NCI-H510A (cell line): ENCODE results near the gene SNX24.
"Not testable (repeated sequence)": the region's sequence is repeated elsewhere in the genome, so short reads cannot be mapped to it uniquely, and the experiment has no call there.

ENCODE experiments used
- DNase-seq: peaks from one replicate; lab custom pipeline; 2025; lab: John Stamatoyannopoulos, UW

Gene SNX24

DNA sequence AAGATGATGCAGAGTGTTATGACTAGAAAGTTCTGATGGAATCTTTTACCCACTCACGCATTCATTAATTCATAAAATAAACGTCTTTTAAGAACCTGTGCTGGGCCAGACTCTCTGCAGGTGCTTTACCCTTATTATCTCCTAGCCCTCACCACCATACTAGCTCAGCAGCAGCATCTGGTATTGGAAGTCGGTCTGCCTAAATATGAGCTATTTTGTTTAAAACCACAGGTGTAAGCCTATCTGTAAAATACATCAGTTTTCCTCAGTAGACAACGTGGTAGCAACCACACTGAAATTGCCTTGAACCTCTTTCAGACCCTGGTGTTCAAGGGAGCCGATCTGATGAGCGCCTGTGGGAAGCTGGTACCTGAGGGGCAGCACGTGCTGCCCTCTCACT, 121.7 kb downstream of the SNX24 start:
- no peak for DNase-seq

DNA sequence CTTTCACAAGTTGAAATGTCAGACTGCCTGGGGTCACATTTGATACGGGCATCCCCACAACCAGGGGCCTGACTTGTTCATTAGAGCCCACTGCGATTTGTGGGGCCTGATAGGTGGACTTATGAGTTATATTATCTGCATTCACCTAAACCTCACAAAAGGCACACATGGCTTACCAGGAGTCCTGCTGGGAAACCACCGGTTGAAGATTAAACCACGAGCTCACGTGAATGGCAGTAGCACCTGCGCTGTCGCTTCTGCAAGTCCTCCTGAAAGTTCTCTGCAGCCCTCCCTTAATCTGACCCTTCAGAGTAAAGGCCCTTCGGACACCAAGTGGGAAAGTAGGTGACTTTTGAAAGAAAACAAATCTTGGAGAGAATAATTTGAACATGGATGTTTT, 122.2 kb downstream of the SNX24 start:
- no peak for DNase-seq

DNA sequence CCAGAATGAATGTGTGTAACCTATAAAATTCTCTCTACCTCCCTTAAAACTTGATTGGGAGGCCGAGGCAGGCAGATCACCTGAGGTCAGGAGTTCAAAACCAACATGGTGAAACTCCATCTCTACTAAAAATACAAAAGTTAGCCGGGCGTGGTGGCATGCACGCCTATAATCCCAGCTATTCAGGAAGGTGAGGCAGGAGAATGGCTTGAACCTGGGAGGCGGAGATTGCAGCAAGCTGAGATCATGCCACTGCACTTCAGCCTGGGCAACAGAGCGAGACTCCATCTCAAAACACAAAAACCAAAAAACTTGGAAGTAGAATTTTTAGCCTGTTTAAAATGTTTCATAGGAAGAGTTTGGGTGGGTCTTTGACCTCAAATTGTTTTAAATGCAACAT, 122.6 kb downstream of the SNX24 start:
- not testable (repeated sequence) for DNase-seq

DNA sequence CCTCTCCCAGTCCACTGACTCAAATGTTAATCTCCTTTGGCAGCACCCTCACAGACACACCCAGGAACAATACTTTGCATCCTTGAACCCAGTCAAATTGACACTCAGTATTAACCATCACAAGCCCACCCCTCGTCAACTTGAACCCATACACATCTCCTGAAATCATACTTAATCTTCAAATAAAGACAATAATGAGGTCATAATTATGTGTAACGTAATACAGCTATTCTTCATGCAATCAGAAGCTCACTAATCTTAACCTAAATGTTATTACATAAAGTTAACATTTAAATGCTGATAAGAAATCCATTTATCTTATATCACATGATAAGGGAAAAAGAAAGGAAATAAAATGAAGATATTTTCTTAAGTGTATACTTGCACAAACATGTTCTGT, 125.9 kb downstream of the SNX24 start:
- DNase-seq, result no peak

DNA sequence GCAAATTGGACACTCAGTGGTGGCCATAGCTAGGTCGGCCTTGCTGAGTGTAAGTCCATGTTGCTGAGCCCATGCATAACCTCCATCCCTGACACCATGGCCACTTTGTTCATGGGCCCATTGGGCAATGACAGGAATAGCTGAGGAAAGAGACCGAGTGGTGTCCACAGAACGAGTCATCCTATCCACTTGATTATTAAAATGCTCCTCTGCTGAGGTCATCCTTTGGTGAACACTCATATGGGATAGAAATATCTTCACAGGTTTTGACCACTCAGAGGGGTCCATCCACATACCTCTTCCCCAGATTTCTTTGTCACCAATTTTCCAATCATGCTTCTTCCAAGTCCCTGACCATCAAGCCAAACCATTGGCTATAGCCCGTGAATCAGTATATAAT, 127.5 kb downstream of the SNX24 start:
- no peak for DNase-seq

DNA sequence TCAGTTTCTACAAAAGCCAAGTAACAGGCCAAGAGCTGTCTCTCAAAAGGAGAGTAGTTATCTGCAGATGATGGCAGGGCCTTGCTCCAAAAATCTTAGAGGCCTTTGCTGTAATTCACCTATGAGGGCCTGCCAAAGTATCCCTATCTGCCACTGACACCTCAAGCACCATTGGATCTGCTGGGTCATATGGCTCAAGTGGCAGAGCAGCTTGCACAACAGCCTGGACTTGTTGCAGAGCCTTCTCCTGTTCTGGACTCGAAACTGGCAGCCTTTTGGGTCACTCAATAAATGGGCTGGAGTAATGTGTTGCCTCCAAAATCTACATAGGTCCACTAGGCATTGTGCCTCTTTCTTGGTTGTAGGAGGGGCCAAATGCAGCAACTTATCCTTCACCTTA, 128.3 kb downstream of the SNX24 start:
- DNase-seq, result not testable (repeated sequence)

DNA sequence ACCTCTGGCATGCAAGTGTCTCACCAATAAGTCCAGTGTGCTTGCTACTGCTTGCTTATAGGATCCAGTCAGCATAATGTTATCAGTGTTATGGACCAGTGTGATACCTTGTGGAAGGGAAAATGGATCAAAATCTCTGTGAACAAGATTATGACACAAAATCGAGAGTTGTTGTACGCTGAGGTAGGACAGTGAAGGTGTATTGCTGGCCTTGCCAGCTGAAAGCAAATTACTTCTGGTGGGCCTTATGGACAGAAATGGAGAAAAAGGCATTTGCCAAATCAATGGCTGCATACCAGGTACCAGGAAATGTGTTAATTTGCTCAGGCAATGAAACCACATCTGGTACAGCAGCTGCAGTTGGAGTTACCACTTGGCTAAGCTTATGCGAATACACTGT, 128.8 kb downstream of the SNX24 start:
- not testable (repeated sequence) for DNase-seq

DNA sequence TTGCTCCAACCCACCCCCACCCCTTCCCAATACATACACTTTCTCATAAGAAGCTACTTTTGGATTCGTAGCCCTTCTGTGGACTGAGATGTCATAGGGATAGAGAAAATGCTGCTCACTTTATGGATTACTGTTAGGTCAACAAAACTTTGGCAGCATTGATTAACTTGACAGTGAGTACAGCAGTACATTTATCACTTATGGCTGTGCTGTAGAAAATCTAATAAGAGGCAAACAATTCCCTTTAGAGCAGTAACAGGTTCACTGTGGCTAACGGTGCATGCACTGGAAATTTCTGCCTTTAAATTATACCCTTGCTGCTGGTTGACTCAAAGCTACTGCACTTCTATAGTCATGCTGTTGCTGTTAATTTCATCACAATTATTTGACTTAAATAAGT, 131.9 kb downstream of the SNX24 start:
- no peak for DNase-seq

DNA sequence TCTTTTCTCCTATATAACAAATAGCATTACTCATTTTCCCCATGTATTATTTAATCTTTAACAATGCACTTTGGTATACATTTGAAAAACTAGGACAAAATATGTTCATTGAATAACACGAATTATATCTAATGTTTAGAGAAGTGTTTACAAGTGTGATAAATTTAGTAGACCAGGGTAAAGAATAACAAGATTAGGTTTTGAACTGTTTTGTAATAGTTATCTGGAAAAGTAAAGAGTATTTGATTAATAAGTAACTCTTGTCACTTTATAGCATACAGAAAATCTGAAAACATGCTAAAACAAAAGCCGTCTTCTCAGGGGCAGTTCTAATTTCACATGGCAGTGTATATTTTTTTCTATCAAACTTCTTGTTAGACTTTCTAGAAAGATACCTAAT, 132.7 kb downstream of the SNX24 start:
- DNase-seq, result no peak

DNA sequence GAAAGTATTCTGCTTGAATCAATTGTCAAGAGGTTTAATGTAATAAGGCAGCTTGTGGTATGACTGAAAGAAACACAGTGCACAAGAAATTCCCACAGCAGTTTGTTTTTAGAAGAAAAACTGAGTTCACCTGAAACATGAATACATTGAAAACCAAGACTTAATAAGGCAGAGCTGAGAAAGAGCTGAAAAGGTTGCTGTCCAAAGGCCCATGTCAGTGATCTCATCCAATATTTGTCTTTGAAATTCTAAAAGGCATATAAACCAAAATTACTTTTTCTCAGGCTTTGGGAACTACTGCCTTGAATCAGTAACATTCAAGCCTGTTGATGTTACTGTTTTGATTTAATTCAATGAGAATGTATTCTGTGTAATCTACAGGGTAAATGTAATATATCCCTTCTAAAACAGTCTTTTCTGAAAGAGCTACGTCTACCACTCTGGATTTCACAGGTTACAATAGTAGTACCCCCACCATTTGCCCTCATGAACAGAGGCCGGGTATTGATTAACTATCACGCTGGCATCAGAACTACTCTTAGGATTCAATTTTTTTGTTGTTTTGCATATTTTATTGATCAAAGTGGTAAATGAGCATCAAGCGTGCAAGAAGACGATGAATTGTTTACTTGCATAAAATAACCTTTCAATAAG, 133.4 kb downstream of the SNX24 start:
- DNase-seq, result no peak

DNA sequence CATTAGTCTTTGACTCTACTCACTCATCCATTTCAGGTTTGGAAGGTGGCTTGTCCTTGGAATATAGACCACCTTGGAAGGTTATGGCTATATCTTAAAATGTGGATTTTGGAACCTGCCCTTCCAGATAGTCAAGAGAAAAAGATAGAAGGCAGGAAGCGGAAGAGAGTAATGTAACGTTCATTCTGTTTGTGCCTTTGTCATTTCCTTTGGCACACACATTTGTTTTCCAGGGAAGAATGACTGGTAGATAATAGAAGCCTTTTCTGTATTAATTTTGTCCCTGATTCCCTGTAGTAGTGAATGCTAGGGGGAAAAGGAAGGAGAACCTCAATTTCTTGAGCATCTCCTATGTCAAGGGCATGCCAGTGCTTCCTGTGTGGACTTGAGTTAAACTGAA, 136.4 kb downstream of the SNX24 start:
- DNase-seq, result no peak

DNA sequence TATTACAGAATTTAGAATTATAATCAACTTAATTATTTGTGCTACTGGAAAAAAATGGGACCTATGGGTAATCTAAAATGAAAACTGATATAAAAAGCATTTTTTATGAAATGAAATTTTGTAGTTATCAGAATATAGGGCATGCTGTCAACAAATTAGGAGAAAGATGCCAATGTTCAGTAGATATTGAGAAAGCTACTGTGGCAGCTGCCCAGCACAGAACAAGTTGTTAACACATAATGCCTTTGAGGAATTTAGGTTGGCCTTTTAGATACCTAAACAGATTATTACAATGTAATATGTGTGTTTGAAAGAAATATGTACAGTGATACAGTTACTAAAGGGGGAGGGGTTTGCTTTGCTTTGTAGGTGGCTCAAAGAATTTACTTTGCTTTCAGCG, 137.0 kb downstream of the SNX24 start:
- no peak for DNase-seq

DNA sequence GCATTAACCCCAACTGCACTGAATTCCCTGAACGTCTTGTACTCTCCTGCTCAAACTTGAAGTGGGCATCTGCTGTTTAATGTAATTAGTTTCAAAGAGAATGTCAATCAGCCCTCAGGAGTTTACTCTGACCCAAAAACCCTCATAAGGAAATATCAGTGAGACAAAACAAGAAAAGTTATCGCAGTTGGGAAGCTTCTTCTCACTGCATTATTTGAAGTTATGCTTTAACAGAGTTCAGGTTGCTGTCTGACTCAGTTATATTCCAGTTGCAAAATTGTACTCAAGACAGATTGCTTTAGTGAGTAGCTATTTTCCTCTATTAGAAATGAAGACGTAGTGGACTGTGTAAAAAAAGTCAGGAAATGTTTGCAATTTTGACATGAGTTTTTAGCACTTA, 139.0 kb downstream of the SNX24 start:
- DNase-seq, result no peak

DNA sequence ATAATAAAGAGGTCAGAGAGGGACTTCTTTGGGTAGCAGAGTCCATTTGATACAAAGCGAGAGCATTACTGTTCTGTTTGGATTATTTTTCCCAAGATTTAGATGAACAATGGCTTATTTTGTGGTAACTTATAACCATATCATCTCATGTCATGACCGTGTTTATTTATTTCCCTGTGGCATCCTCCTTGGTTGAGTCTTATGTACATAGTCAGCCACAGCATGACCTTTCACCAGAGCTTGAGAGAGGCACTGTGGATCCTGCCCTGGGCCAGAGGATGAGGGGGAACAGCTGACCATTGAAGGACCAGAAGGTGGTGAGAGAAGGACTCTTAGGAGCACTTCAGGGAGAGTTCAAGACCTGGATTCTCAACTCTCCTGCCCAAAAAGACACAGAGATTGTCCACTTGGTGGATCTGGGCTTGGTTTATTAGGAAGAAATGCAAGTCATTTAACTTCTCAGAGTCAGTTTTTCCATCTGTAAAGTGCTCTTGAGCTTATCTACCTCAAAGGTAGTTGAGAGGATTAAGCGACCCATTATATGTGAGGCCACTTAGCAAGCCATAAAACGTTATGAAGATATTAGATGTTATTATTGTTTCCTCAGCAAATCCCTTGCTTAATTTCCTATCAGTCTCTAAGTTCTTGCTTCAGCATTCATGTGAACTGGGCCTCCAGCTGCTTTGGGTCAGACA, 139.7 kb downstream of the SNX24 start:
- no peak for DNase-seq

DNA sequence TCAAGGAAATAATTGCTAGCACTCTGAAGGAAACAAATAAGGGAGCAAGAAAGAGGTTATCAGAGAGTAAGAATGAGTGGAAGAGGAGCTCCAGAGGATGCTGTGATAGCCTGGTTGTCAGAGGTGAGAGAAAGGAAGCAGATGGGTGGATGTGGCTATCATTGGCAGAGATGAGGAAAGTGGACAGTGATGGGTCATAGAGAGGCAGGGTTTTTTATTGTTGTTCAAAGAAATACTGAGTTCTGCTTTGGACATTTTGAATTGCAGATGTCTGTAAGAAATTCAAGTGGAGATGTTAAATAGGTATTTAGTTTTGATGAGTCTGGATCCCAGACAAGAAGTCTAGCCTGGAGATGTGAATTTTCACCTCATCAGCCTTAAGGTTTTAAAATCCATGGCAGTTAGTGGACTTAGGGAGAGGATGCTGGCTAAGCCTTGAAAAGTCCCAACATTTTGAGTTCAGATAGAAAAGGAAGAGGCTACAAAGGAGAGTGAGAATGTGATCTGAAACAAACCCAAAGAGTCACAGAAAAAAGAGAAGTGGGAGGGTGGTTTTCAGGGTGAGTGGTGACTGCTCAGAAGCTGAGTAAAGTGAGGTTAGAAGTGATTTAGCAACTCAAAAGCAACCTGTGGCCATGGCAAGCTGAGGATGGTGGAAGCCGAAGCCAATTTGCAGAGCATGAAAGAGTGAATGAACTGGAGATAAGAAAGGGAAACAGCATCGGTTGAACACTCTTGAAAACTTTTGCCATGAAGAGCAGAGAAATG, 140.7 kb downstream of the SNX24 start:
- no peak for DNase-seq

DNA sequence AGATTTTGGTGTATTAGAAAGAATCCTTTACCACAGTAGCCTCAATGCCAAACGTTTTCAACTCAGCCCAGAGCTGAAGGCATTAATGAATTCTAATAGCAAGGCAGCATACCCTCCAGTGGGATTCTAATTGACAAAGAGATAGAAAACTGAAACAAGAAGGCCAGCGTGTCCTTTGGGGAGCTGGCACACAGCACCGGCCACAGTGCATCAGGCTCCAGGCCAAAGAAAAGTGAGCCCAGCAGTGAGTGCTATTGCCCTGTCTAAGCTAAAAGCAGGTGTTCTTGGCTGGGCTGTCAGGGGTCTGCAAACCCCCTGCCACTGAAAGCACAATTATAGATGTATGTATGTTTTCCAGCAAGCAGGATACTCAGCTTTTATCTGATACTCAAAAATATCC, 150.7 kb downstream of the SNX24 start:
- DNase-seq, result no peak

DNA sequence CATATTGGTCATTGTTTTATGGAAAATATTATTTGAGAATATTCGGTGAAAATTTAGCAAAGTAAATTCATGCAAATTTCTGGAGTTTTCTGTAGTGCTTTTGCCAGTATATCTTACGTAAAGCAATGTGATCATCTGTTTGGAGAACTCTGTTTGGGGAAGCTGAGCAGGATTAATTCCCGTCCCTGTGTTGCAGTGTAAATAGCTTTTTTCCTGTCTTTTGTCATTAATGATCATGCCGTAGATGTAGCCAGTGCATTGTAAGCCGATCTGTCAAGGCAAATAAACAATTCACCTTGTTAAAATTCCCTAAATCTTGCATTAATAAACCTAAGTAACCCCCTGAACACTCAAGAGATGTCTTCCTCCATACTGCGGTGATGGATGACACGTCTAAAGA, 151.9 kb downstream of the SNX24 start:
- DNase-seq, result no peak

DNA sequence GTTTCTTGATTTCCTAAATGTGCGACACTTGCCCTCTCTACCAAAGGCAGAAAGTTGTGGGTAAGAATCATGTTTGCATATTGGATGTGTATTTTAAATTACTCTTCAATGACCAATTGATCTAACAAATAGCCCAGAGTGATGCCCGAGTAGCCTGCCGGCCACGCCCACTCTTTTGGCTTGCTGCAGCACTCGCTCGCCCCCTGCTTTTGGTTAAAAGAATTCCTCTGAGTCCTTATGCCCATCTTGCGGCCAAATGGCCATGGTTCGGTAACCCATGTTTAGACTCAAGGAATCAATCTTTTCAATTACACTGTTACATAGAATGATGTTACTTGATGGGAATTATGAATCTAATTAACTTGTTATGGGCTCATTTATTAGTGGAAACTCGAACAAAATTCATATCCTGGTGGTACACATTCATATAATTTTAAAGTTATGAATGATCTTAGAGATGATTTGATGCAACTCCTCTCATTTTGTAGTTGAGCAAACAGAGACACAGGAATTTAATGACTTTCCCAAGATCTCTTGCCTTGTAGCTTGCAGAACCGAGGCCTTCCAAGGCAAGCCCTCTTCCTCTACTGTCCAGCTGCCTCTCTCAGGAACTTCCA, 154.6 kb downstream of the SNX24 start:
- no peak for DNase-seq

DNA sequence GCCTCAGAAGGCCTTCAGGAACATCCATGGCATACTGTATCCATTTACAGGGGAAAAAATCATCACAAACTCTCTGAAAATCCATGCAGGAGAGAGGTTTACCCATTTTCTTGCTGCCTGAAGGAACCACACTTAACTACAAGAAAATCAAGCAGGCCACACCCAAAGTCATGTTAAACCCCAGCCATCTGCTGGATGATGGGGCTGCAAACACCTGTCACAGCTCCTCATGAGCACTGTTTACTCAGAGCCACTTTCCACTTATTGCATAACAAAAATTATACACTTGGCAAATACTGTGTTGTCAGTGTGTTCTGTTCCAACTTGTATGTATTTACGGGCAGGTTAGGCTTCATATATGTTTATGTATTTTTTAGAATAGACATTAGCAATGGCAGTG, 155.3 kb downstream of the SNX24 start:
- DNase-seq, result no peak

DNA sequence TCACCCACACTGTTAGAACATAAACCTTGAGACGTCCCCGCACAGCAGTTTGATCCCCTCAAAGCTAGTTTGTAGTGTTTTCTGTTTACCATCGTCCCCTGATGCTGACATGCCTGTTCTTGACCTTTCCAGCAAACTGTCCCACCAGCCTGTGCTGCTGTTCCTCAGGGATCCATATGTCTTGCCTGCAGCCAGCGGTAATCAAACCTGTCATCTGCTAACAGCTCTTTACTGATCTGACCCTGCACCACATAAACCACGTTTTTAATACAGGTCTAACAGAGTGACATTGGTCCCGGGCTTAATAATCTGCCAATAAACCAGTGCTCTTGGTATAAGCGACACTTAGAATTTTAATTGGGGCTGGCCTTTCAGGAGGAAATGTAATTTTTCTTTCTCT, 156.4 kb downstream of the SNX24 start:
- DNase-seq, result no peak

DNA sequence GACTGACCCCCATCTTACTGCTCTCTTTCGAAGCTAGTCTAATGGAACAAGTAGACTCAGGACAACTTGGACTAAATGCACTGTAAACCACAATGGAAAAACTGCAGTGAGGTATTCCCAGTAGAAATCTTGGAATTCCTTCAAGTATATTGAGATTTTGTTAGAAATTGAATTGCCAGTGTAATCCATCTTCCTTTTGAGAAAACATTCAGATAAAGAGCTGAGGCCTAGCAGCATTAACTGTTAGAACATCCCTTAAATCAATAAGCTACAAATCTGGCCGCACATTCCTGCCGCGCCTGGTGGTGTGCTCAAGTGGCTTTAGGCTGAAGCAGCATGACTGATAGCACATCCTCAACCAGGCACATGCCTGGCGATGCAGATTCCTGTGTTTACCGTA, 161.8 kb downstream of the SNX24 start:
- no peak for DNase-seq

DNA sequence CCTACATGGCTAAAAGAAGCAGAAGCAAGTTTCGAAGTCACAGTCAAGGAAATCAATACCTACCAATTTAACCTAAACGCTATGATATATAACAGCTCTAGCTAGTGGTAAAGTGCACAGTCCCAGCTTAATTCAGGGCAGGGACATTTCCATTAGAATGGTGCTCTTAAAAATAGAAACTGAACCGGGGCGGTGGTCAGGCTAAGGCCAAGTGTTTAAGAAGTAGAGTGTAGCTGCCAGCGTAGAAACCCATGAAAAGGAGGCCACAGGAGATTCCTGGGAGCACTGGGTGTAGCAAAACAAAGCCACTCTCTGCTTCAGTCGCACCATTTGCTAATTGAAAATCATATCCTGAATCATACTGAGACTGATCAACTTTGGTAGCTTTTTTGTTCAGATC, 162.3 kb downstream of the SNX24 start:
- DNase-seq, result no peak

DNA sequence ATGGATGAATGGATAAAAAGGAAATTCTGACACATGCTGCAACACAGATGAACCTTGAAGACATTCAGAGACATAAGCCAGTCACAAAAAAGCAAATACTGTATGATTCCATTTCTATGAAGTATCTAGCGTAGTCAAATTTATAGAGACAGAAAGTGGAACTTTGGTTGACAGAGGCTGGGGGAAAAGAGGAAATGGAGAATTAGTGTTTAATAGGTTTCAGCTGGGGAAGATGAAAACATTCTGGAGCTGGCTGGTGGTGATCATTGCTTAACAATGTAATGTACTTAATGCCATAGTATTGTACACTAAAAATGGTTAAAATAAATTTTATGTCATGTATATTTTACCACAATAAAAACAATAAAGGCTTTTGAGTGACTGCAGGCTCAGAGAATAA, 166.9 kb downstream of the SNX24 start:
- DNase-seq, result no peak
